HEK293T (cell line): ENCODE data around the gene CORO2B.

ENCODE experiments used
- ARNT ChIP-seq: fragments of 450-650 bp; IDR thresholded peaks from 2 replicates; pipeline ENCODE4 v1.6.1; 2017; ENCODE audit warnings: mild to moderate bottlenecking
- ELF4 ChIP-seq: fragments of 450-650 bp; IDR thresholded peaks from 2 replicates; pipeline ENCODE4 v1.6.1; 2017; ENCODE audit warnings: antibody characterized with exemption
- FOXM1 ChIP-seq: fragments of 450-650 bp; IDR thresholded peaks from 2 replicates; pipeline ENCODE4 v1.6.1; 2017; ENCODE audit warnings: mild to moderate bottlenecking, borderline replicate concordance
- LEF1 ChIP-seq: fragments of 450-650 bp; IDR thresholded peaks from 2 replicates; pipeline ENCODE4 v1.6.1; 2017; ENCODE audit warnings: mild to moderate bottlenecking, borderline replicate concordance
- NFRKB ChIP-seq: fragments of 450-650 bp; IDR thresholded peaks from 2 replicates; pipeline ENCODE4 v1.6.1; 2016; ENCODE audit warnings: mild to moderate bottlenecking, moderate library complexity
- SP1 ChIP-seq: fragments of 450-650 bp; IDR thresholded peaks from 2 replicates; pipeline ENCODE4 v1.6.1; 2017
- SUZ12 ChIP-seq: fragments of 450-650 bp; IDR thresholded peaks from 2 replicates; pipeline ENCODE4 v1.6.1; 2016; ENCODE audit warnings: mild to moderate bottlenecking
- TARDBP ChIP-seq: fragments of 450-650 bp; IDR thresholded peaks from 2 replicates; pipeline ENCODE4 v1.6.1; 2016

DNA sequence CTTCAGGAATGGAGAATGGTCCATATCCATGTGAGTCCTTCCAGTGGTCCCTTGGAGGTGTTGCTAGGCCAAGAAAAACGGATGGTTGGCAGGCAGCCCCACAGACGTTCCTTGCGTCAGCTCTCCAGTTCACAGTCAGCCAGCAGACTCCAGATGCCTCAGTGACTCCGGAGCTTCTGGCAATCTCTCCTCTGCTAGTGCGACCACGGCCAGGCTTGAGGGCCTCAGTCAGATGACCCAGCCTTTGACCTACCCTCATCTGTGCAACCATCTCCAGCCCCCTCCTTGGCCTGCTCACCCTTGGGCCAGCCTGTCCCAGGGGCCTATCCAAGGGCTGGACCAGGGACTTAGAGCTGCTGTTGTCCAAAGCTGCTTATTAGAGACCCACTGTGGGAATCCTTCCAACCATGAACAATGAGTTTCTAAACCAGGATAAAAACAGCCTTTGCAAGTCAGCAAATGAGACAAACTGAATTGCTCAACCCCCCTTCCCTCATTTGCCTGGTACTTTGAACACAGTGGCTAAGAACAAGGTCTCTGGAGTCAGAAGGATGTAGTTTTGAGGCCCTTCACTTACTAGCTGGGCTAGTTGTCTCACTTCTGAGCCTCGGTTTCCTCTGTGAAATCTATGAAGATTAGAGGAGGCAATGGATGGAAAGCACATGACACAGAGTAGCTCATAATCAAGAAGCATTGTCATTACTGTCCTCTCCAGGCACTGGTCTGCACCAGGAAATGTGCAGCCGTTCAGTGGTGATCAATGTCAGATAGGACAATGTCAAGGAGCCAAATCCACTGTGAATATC lies 197.1 kb downstream of the CORO2B start:
- no peak for TF ChIP-seq SUZ12
- no peak for TF ChIP-seq NFRKB
- no peak for TF ChIP-seq SP1
- TF ChIP-seq FOXM1 = no peak
- TF ChIP-seq ELF4 = no peak
- no peak for TF ChIP-seq ARNT
- no peak for TF ChIP-seq LEF1
- no peak for TF ChIP-seq TARDBP
